DND-41 (cell line): ENCODE data around the gene UNC79.

Source experiments
- ATAC-seq: fragments of 200-7000 bp; cut with Tn5 transposase; 3 replicates; pipeline ENCODE4 v1.9.1; 2021; ENCODE audit warnings: low read depth; ENCODE audit not compliant: insufficient read depth
- DNase-seq: peaks from one replicate; pipeline ENCODE4 v3.0.0-alpha.2; 2020
- H2AFZ ChIP-seq: 2 replicates; pipeline ENCODE4 v1.6.0; 2012; ENCODE audit warnings: low read depth, low read length
- H3K27ac ChIP-seq: 2 replicates; pipeline ENCODE4 v1.5.1; 2012; ENCODE audit warnings: low read length, inconsistent platforms
- H3K27me3 ChIP-seq: fragments of 200-600 bp; sonication (generic); 2 replicates; pipeline ENCODE4 v1.6.0; 2012; ENCODE audit warnings: low read length, mild to moderate bottlenecking, inconsistent platforms; ENCODE audit not compliant: insufficient read depth, poor library complexity
- H3K36me3 ChIP-seq: 2 replicates; pipeline ENCODE4 v1.5.1; 2012; ENCODE audit warnings: low read length, inconsistent platforms; ENCODE audit not compliant: insufficient read depth
- H3K4me1 ChIP-seq: 2 replicates; pipeline ENCODE4 v1.5.1; 2012; ENCODE audit warnings: mild to moderate bottlenecking, low read length; ENCODE audit not compliant: insufficient read depth
- H3K4me2 ChIP-seq: 2 replicates; pipeline ENCODE4 v1.6.0; 2012; ENCODE audit warnings: mild to moderate bottlenecking, moderate library complexity, low read length, inconsistent platforms; ENCODE audit not compliant: insufficient read depth
- H3K4me3 ChIP-seq, 2 experiments: fragments of 200-600 bp in 1 of 2; shearing (Covaris generic) in 1 of 2; 2 replicates each; pipeline ENCODE4 v1.5.1; 2012 to 2016; ENCODE audit warnings: inconsistent platforms in 2 of 2, low read length in 2 of 2, mild to moderate bottlenecking in 2 of 2, low read depth in 1 of 2, moderate library complexity in 1 of 2
- H3K79me2 ChIP-seq: 2 replicates; pipeline ENCODE4 v1.6.0; 2012; ENCODE audit warnings: low read length, inconsistent platforms; ENCODE audit not compliant: insufficient read depth
- H3K9ac ChIP-seq: 2 replicates; pipeline ENCODE4 v1.6.0; 2012; ENCODE audit warnings: low read depth, mild to moderate bottlenecking, inconsistent platforms, low read length, moderate library complexity
- H3K9me3 ChIP-seq: 2 replicates; pipeline ENCODE4 v1.5.1; 2012; ENCODE audit warnings: low read length, moderate library complexity, mild to moderate bottlenecking, inconsistent platforms; ENCODE audit not compliant: insufficient read depth, severe bottlenecking
- H4K20me1 ChIP-seq: 2 replicates; pipeline ENCODE4 v1.6.0; 2012; ENCODE audit warnings: low read length; ENCODE audit not compliant: insufficient read depth
- EZH2 ChIP-seq: IDR thresholded peaks from 3 replicates; pipeline ENCODE4 v1.6.1; 2012; ENCODE audit warnings: borderline replicate concordance, low read depth, mild to moderate bottlenecking, moderate library complexity, low read length, inconsistent platforms; ENCODE audit not compliant: severe bottlenecking
- TF ChIP-seq, protein P1 (sequence below): IDR thresholded peaks from 2 replicates; pipeline ENCODE4 v1.5.1; 2012; ENCODE audit warnings: borderline replicate concordance, low read length, moderate library complexity, mild to moderate bottlenecking; ENCODE audit not compliant: poor library complexity, severe bottlenecking; ENCODE audit errors: extremely low read depth

The UNC79 gene

DNA sequence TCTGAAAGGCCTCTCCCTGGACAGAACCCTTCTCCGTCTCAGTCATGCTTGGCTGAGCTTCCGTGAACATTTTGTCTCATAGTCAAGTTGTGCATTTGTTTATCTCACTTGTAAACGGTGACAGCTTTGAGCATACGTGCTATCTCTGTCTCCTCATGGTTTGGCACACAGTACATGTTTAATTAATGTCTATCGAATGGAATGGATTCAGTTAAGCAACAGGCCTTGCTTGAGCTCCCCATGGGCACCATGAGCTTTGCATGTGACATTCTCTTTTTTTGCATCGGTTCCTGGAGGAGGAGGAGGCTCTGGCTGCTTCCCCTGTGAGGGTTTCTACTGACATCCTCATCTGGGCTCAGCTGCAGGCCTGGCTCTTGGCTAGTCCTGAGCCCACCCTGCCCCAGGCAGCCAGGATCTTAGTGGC lies 277.6 kb downstream of the UNC79 start:
- no peak overlapping the region for H2AFZ ChIP-seq
- TF ChIP-seq EZH2, result no peak
- TF ChIP-seq, protein P1, sequence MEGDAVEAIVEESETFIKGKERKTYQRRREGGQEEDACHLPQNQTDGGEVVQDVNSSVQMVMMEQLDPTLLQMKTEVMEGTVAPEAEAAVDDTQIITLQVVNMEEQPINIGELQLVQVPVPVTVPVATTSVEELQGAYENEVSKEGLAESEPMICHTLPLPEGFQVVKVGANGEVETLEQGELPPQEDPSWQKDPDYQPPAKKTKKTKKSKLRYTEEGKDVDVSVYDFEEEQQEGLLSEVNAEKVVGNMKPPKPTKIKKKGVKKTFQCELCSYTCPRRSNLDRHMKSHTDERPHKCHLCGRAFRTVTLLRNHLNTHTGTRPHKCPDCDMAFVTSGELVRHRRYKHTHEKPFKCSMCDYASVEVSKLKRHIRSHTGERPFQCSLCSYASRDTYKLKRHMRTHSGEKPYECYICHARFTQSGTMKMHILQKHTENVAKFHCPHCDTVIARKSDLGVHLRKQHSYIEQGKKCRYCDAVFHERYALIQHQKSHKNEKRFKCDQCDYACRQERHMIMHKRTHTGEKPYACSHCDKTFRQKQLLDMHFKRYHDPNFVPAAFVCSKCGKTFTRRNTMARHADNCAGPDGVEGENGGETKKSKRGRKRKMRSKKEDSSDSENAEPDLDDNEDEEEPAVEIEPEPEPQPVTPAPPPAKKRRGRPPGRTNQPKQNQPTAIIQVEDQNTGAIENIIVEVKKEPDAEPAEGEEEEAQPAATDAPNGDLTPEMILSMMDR, result no peak
- H3K9ac ChIP-seq, result no peak overlapping the region
- H4K20me1 ChIP-seq, result no peaks in the 10 kb centered on the region
- no peaks in the 10 kb centered on the region for H3K36me3 ChIP-seq
- H3K4me1 ChIP-seq, result no peaks in the 10 kb centered on the region
- no peak overlapping the region for H3K4me3 ChIP-seq
- ATAC-seq (no peak), DNase-seq (no peak)
- H3K79me2 ChIP-seq, result no peaks in the 10 kb centered on the region
- H3K4me2 ChIP-seq, result no peak overlapping the region
- H3K27me3 ChIP-seq, result peaks cover 9% of the 10 kb centered on the region
- no peak overlapping the region for H3K27ac ChIP-seq
- no peaks in the 10 kb centered on the region for H3K9me3 ChIP-seq

DNA sequence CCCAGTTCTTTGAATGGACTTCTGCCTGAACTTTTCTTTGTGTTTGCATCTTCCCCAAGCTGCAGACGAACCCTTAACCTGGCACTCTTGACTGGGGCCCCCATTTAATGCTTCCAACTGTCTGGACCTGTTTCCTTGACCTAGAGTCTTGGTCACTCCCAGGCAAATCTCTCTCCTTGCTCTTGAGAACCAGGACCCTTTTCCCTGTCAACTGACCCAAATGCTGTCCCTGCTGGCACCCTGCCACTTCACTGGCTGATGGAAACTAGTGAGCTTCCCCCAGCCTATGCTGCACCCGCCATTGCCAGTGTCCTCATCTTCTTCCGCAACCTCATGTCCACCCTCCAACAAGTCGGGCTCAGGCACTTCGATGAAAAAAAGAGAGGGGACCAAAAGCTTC lies 278.1 kb downstream of the UNC79 start:
- TF ChIP-seq EZH2, result no peak
- TF ChIP-seq, protein P1, result no peak
- no peak overlapping the region for H2AFZ ChIP-seq
- DNase-seq (no peak), ATAC-seq (no peak)
- no peak overlapping the region for H3K4me3 ChIP-seq
- no peaks in the 10 kb centered on the region for H3K4me1 ChIP-seq
- no peaks in the 10 kb centered on the region for H4K20me1 ChIP-seq
- no peak overlapping the region for H3K27ac ChIP-seq
- H3K79me2 ChIP-seq, result no peaks in the 10 kb centered on the region
- H3K9me3 ChIP-seq, result no peaks in the 10 kb centered on the region
- H3K27me3 ChIP-seq, result peaks cover 9% of the 10 kb centered on the region
- H3K4me2 ChIP-seq, result no peak overlapping the region
- no peaks in the 10 kb centered on the region for H3K36me3 ChIP-seq
- H3K9ac ChIP-seq, result no peak overlapping the region

DNA sequence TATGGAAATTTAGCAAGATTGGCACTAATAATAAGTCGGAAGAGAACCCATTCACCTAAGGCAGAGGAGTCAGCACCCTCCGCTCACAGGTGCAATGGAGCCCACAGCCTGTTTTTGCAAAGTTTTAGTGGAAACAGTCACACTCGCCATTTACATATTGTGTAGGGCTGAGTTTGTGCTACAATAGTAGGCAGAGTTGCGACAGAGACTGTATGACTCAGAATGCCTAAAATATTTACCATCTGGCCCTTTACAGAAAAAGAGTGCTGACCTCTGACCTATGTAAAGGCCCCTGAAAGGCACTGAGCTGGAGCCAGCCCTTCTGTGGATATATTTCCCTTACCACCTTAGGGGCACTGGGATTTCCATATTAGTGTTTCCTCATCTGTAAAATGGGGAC lies 278.5 kb downstream of the UNC79 start:
- ATAC-seq (no peak), DNase-seq (no peak)
- H3K27ac ChIP-seq, result no peak overlapping the region
- TF ChIP-seq EZH2, result no peak
- TF ChIP-seq, protein P1, result no peak
- H3K9ac ChIP-seq, result no peak overlapping the region
- H3K4me3 ChIP-seq, result no peak overlapping the region
- H3K36me3 ChIP-seq, result no peaks in the 10 kb centered on the region
- peaks cover 9% of the 10 kb centered on the region for H3K27me3 ChIP-seq
- H4K20me1 ChIP-seq, result no peaks in the 10 kb centered on the region
- H3K79me2 ChIP-seq, result no peaks in the 10 kb centered on the region
- no peaks in the 10 kb centered on the region for H3K4me1 ChIP-seq
- H3K4me2 ChIP-seq, result no peak overlapping the region
- no peak overlapping the region for H2AFZ ChIP-seq
- no peaks in the 10 kb centered on the region for H3K9me3 ChIP-seq
